ENCODE data around the gene NT5M. TPM values are rescaled to one million over a fixed set of nuclear protein-coding genes. Genes with fewer than 3 reads are reported as not detected.
"Not testable (repeated sequence)": the region's sequence is repeated elsewhere in the genome, so short reads cannot be mapped to it uniquely, and the experiment has no call there.

The NT5M gene
- total and polyA plus RNA-seq, 9 of the 15 experiments (the other 6 are each of a cell fraction or from before 2014, with no cell fraction given), result 0.24 to 10.1 (median 3.4) TPM

DNA sequence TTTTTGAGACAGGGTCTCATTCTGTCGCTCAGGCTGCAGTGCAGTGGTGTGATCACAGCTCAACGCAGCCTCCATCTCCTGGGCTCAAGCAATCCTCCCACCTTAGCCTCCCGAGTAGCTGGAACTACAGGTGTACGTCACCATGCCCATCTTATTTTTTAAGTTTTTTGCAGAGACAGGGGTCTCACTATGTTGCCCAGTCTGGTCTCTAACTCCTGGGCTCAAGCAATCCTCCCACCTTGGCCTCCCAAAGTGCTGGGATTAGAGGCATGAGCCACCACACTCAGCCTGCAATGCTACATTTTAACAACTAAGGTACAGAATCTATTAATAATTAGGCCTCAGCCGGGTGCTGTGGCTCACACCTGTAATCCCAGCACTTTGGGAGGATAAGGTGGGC is 25.7 kb upstream of the NT5M start:
- ATAC-seq; BruUV-seq (replicated peaks); FAIRE-seq; CTCF ChIA-PET (ENCODE audit: low intra/inter-chr PET ratio); H3K9me1 ChIP-seq (ENCODE audit: control insufficient read depth, insufficient read depth, low read length); DNase-seq (ENCODE audit: extremely low read depth in 1 of 4, low spot score in 3 of 4); H3K27ac ChIP-seq (ENCODE audit: extremely low read depth, low read depth, low read length); H2AFZ ChIP-seq (ENCODE audit: low read depth, low read length); H3K4me3 ChIP-seq; H4K20me1 ChIP-seq (replicated peaks; ENCODE audit: control insufficient read depth, insufficient read depth, low read length); in situ Hi-C loops (cut with MboI); H3K27me3 ChIP-seq (ENCODE audit: control insufficient read depth in 2 of 2, insufficient read depth in 2 of 2, low read length in 2 of 2); H3K9me3 ChIP-seq (replicated peaks; ENCODE audit: control insufficient read depth, insufficient read depth, low read depth, low read length); intact Hi-C loops (cut with micrococcal nuclease): not testable (repeated sequence)
- peak; percentile 75 for TF ChIP-seq ZNF121 (CRISPR knock-in tag; conservative IDR thresholded peaks at IDR 0.05)
- peaks cover 14 to 20% of the 10 kb centered on the region in 2 experiments; a peak in 4 of 5 replicates for H3K4me1 ChIP-seq (replicated peaks in 1 of 2; ENCODE audit: control insufficient read depth in 2 of 2, insufficient read depth in 2 of 2, low read length in 2 of 2)
- H3K79me2 ChIP-seq (ENCODE audit: control insufficient read depth, insufficient read depth, low read length), result peaks cover 81% of the 10 kb centered on the region
- 79% methylated on average over 4 of the region's 5 CpGs for WGBS (ENCODE audit: insufficient coverage, low coverage, missing lambda C conversion rate)
- peak overlapping the region; percentile 65; the same call in 1 of the 2 replicates for H3K4me2 ChIP-seq (ENCODE audit: insufficient read depth, low read length)
- POLR2A ChIA-PET, result interaction anchor here (0.6 to 2.3 kb wide), 3 partner anchors 11 to 108 kb away, joined by 3 to 7 read pairs (median 4); no protein-coding TSS in a partner anchor
- peak overlapping the region in 1 of 2 experiments; percentile 80; a peak in 1 of 4 replicates for H3K9ac ChIP-seq (ENCODE audit: insufficient read depth in 1 of 2, low read depth in 2 of 2, low read length in 2 of 2)
- H3K36me3 ChIP-seq (ENCODE audit: control insufficient read depth, insufficient read depth, low read length), result peaks cover 59% of the 10 kb centered on the region; the same call in 2 of the 3 replicates

- POLR2A ChIA-PET, result interaction anchor here (1.5 to 2.3 kb wide), 3 partner anchors 9 to 47 kb away, joined by 3 to 7 read pairs (median 4); no protein-coding TSS in a partner anchor
- FAIRE-seq (no peak), ATAC-seq (no peak), DNase-seq (ENCODE audit: extremely low read depth in 1 of 4, low spot score in 3 of 4) (no peak)
- peaks cover 7% of the 10 kb centered on the region; the same call in 1 of the 2 replicates for H4K20me1 ChIP-seq (replicated peaks; ENCODE audit: control insufficient read depth, insufficient read depth, low read length)
- H3K9me1 ChIP-seq (ENCODE audit: control insufficient read depth, insufficient read depth, low read length), result no peaks in the 10 kb centered on the region
- H3K9me3 ChIP-seq (replicated peaks; ENCODE audit: control insufficient read depth, insufficient read depth, low read depth, low read length), result no peaks in the 10 kb centered on the region
- H3K4me1 ChIP-seq (replicated peaks in 1 of 2; ENCODE audit: control insufficient read depth in 2 of 2, insufficient read depth in 2 of 2, low read length in 2 of 2), result peaks cover 20 to 22% of the 10 kb centered on the region in 2 experiments; a peak in 4 of 5 replicates
- 28% methylated on average over 4 of the region's 4 CpGs for WGBS (ENCODE audit: insufficient coverage, low coverage, missing lambda C conversion rate)
- in situ Hi-C loops (cut with MboI) (no loop called here), intact Hi-C loops (cut with micrococcal nuclease) (no loop called here)
- peak overlapping the region; percentile 90 for H3K4me2 ChIP-seq (ENCODE audit: insufficient read depth, low read length)
- BruUV-seq (replicated peaks), result TSS peak; percentile 53
- H3K9ac ChIP-seq (ENCODE audit: insufficient read depth in 1 of 2, low read depth in 2 of 2, low read length in 2 of 2), result peak overlapping the region in 1 of 2 experiments; percentile 99; a peak in 2 of 4 replicates
- H2AFZ ChIP-seq (ENCODE audit: low read depth, low read length), result no peak overlapping the region
- peaks cover 40% of the 10 kb centered on the region; the same call in 2 of the 3 replicates for H3K36me3 ChIP-seq (ENCODE audit: control insufficient read depth, insufficient read depth, low read length)
- peak overlapping the region; percentile 95 for H3K4me3 ChIP-seq
- H3K79me2 ChIP-seq (ENCODE audit: control insufficient read depth, insufficient read depth, low read length), result peaks cover 65% of the 10 kb centered on the region
- no peaks in the 10 kb centered on the region for H3K27me3 ChIP-seq (ENCODE audit: control insufficient read depth in 2 of 2, insufficient read depth in 2 of 2, low read length in 2 of 2)
- CTCF ChIA-PET (ENCODE audit: low intra/inter-chr PET ratio), result no interaction called here
- peak overlapping the region; percentile 98; the same call in 2 of the 3 replicates for H3K27ac ChIP-seq (ENCODE audit: extremely low read depth, low read depth, low read length)
- no peak for TF ChIP-seq MYC (IDR thresholded peaks at IDR 0.05; ENCODE audit: low read depth, low read length)
- TF ChIP-seq MYC (CRISPR knock-in tag; IDR thresholded peaks at IDR 0.05; ENCODE audit: borderline replicate concordance, low read depth), result no peak
- no peak for TF ChIP-seq ILF3 (IDR thresholded peaks at IDR 0.05; ENCODE audit: borderline replicate concordance)
- TF ChIP-seq CBFA2T3 (IDR thresholded peaks at IDR 0.05), result no peak
- TF ChIP-seq RCOR1 (IDR thresholded peaks at IDR 0.05; ENCODE audit: borderline replicate concordance in 1 of 2, low read depth in 2 of 2, low read length in 2 of 2), result no peak
- TF ChIP-seq ZNF444 (CRISPR knock-in tag; IDR thresholded peaks at IDR 0.05), result no peak
- no peak for TF ChIP-seq TFAM (CRISPR knock-in tag; conservative IDR thresholded peaks at IDR 0.05)
- TF ChIP-seq, protein P1, sequence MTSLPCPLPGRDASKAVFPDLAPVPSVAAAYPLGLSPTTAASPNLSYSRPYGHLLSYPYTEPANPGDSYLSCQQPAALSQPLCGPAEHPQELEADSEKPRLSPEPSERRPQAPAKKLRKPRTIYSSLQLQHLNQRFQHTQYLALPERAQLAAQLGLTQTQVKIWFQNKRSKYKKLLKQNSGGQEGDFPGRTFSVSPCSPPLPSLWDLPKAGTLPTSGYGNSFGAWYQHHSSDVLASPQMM (CRISPR knock-in tag; IDR thresholded peaks at IDR 0.05), result no peak
- TF ChIP-seq, protein P2, sequence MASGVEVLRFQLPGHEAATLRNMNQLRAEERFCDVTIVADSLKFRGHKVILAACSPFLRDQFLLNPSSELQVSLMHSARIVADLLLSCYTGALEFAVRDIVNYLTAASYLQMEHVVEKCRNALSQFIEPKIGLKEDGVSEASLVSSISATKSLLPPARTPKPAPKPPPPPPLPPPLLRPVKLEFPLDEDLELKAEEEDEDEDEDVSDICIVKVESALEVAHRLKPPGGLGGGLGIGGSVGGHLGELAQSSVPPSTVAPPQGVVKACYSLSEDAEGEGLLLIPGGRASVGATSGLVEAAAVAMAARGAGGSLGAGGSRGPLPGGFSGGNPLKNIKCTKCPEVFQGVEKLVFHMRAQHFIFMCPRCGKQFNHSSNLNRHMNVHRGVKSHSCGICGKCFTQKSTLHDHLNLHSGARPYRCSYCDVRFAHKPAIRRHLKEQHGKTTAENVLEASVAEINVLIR (CRISPR knock-in tag; IDR thresholded peaks at IDR 0.05), result no peak
- no peak for TF ChIP-seq ZNF282 (CRISPR knock-in tag; IDR thresholded peaks at IDR 0.05)
- TF ChIP-seq RBM17 (IDR thresholded peaks at IDR 0.05; ENCODE audit: borderline replicate concordance, low read depth, low read length), result no peak
- TF ChIP-seq ZNF586 (CRISPR knock-in tag; conservative IDR thresholded peaks at IDR 0.05), result no peak
- TF ChIP-seq ZFP1 (CRISPR knock-in tag; IDR thresholded peaks at IDR 0.05), result no peak
- TF ChIP-seq ZNF830 (CRISPR knock-in tag; IDR thresholded peaks at IDR 0.05), result no peak
- no peak for TF ChIP-seq ZNF347 (CRISPR knock-in tag; IDR thresholded peaks at IDR 0.05; ENCODE audit: low read depth)
Observed at GRCh38 chr17:17279316-17279715, 23.9 kb upstream of the NT5M start.

Data from K562 (cell line).